B cell (primary cell): ENCODE results near the gene BMP8A. TPM values are rescaled to one million over a fixed set of nuclear protein-coding genes. Genes with fewer than 3 reads are reported as not detected.
"Not testable (repeated sequence)": the region's sequence is repeated elsewhere in the genome, so short reads cannot be mapped to it uniquely, and the experiment has no call there.

Experiments
- ATAC-seq: fragments of 200-7000 bp; cut with Tn5 transposase; one replicate; pipeline ENCODE4 v1.10.0; 2021; ENCODE audit warnings: low read depth, mild to moderate bottlenecking, moderate number of reproducible peaks, moderate library complexity
- CTCF ChIA-PET: fragments of 350-600 bp; sonication (Branson Sonifier 250); formaldehyde crosslinking; loops from one replicate; lab custom pipeline; 2021; ENCODE audit warnings: antibody characterized with exemption, inconsistent platforms; lab: Charles Lee
- POLR2A ChIA-PET: fragments of 350-600 bp; sonication (Branson Sonifier 250); formaldehyde crosslinking; loops from one replicate; lab custom pipeline; 2021; ENCODE audit warnings: antibody characterized with exemption; lab: Charles Lee
- DNase-seq: peaks from one replicate; pipeline ENCODE4 v3.0.0; 2013
- H2AFZ ChIP-seq: 2 replicates; pipeline ENCODE4 v1.6.1; 2012; ENCODE audit warnings: mild to moderate bottlenecking, low read depth, low read length; ENCODE audit not compliant: insufficient read depth, poor library complexity, severe bottlenecking
- H3K27ac ChIP-seq, 2 donors: 1 replicate in 1 of 2; 2 replicates in 1 of 2; pipeline ENCODE4 v1.5.1; 2012 to 2013; ENCODE audit warnings: low read length in 2 of 2, mild to moderate bottlenecking in 2 of 2, moderate library complexity in 1 of 2
- H3K27me3 ChIP-seq, 4 experiments: fragments of 200-600 bp in 1 of 4; sonication (generic) in 1 of 4; replicated peaks in 1 of 4; 1 replicate in 2 of 4; 2 replicates in 2 of 4; pipeline versions ENCODE4 v1.6.1 to v1.7.0; 2013 to 2016; ENCODE audit warnings: low read length in 3 of 4, mild to moderate bottlenecking in 2 of 4, mixed read lengths in 1 of 4, moderate library complexity in 1 of 4; ENCODE audit not compliant: insufficient read depth in 4 of 4, control insufficient read depth in 3 of 4; ENCODE audit errors: control extremely low read depth in 1 of 4
- H3K36me3 ChIP-seq, 2 experiments: replicated peaks in 1 of 2; 1 replicate in 1 of 2; 2 replicates in 1 of 2; pipeline versions ENCODE4 v1.6.1 to v1.7.1; 2013; ENCODE audit warnings: low read length in 1 of 2; ENCODE audit not compliant: insufficient read depth in 2 of 2, control insufficient read depth in 1 of 2; ENCODE audit errors: control extremely low read depth in 1 of 2, extremely low read depth in 1 of 2
- H3K4me1 ChIP-seq, 2 donors: fragments of 200-600 bp in 1 of 2; sonication (generic) in 1 of 2; 1 replicate in 1 of 2; 2 replicates in 1 of 2; pipeline versions ENCODE4 v1.5.1 to v1.6.1; 2013 to 2017; ENCODE audit warnings: low read length in 2 of 2; ENCODE audit not compliant: control insufficient read depth in 2 of 2, insufficient read depth in 2 of 2
- H3K4me2 ChIP-seq: replicated peaks from 2 replicates; pipeline ENCODE3; 2012; ENCODE audit warnings: mild to moderate bottlenecking, low read depth, low read length; ENCODE audit not compliant: poor library complexity, severe bottlenecking
- H3K4me3 ChIP-seq, 5 experiments: fragments of 200-600 bp in 1 of 5; sonication (generic) in 1 of 5; 1 replicate in 3 of 5; 2 replicates in 2 of 5; pipeline versions ENCODE4 v1.5.1 to v1.7.0; 2011 to 2016; ENCODE audit warnings: low read length in 4 of 5, mild to moderate bottlenecking in 4 of 5, low read depth in 2 of 5, control low read depth in 1 of 5, moderate library complexity in 1 of 5; ENCODE audit not compliant: insufficient read depth in 1 of 5; ENCODE audit errors: control extremely low read depth in 1 of 5, extremely low read depth in 1 of 5
- H3K79me2 ChIP-seq: fragments of 200-600 bp; sonication (generic); one replicate; pipeline ENCODE4 v1.6.0; 2016; ENCODE audit warnings: low read length; ENCODE audit not compliant: control insufficient read depth, insufficient read depth
- H3K9ac ChIP-seq: fragments of 200-600 bp; sonication (generic); 2 replicates; pipeline ENCODE4 v1.6.1; 2017; ENCODE audit warnings: mild to moderate bottlenecking, low read length, moderate library complexity
- H3K9me3 ChIP-seq, 3 donors: one replicate each; pipeline versions ENCODE4 v1.6.1 to v1.7.1; 2013; ENCODE audit warnings: low read length in 2 of 3; ENCODE audit not compliant: control insufficient read depth in 2 of 3, insufficient read depth in 1 of 3; ENCODE audit errors: control extremely low read depth in 1 of 3
- H4K20me1 ChIP-seq: 2 replicates; pipeline ENCODE4 v1.6.0; 2012; ENCODE audit warnings: mild to moderate bottlenecking, low read length; ENCODE audit not compliant: insufficient read depth, control insufficient read depth, poor library complexity, severe bottlenecking
- H3K27ac Mint-ChIP-seq: one replicate; pipeline ENCODE4 v1.8.0; 2021; ENCODE audit warnings: mixed read lengths
- H3K27me3 Mint-ChIP-seq: one replicate; pipeline ENCODE4 v1.8.0; 2021; ENCODE audit warnings: mixed read lengths
- H3K4me1 Mint-ChIP-seq: one replicate; pipeline ENCODE4 v1.8.0; 2021; ENCODE audit warnings: mixed read lengths
- H3K4me3 Mint-ChIP-seq: one replicate; pipeline ENCODE4 v1.8.0; 2021; ENCODE audit warnings: mixed read lengths
- H3K9me3 Mint-ChIP-seq: one replicate; pipeline ENCODE4 v1.8.0; 2022; ENCODE audit warnings: mixed read lengths; ENCODE audit not compliant: insufficient read depth
- EZH2 ChIP-seq: IDR thresholded peaks from 2 replicates; pipeline ENCODE4 v1.6.1; 2012; ENCODE audit warnings: borderline replicate concordance, low read depth, mild to moderate bottlenecking, moderate library complexity, low read length; ENCODE audit not compliant: insufficient read depth, poor library complexity, severe bottlenecking
- WGBS: methylation state at CpG from one replicate; pipeline ENCODE4 v1.1.5; 2013; ENCODE audit warnings: missing lambda C conversion rate; ENCODE audit not compliant: insufficient coverage; 5-methylcytosine and 5-hydroxymethylcytosine counted together
- intact Hi-C: fragments of 100-400 bp; cut with micrococcal nuclease; formaldehyde crosslinking; loops from one replicate; pipeline ENCODE4 v1.10.0; 2022
- polyA plus RNA-seq: library from polyadenylated mRNA; depleted of rRNA; stranded (reverse); fragments of >200 nt; gene quantifications from 2 replicates; pipeline ENCODE4 v1.2.3, GENCODE V29; 2012
- total RNA-seq, 2 donors: library from RNA; stranded (reverse); fragments of 120-200 nt in 1 of 2; gene quantifications; 1 replicate in 1 of 2; 2 replicates in 1 of 2; pipeline versions ENCODE4 v1.2.3 to v1.2.4, GENCODE V29; 2013 to 2022
- TF ChIP-seq, protein P1 (sequence below): fragments of 200-600 bp; IDR thresholded peaks from one replicate; pipeline ENCODE4 v1.8.0; 2022; ENCODE audit warnings: antibody characterized with exemption, mild to moderate bottlenecking

BMP8A gene
- total and polyA plus RNA-seq, 2 donors (not counting 1 experiment from before 2014, with no cell fraction given), result 0.25 to 1.1 TPM

DNA sequence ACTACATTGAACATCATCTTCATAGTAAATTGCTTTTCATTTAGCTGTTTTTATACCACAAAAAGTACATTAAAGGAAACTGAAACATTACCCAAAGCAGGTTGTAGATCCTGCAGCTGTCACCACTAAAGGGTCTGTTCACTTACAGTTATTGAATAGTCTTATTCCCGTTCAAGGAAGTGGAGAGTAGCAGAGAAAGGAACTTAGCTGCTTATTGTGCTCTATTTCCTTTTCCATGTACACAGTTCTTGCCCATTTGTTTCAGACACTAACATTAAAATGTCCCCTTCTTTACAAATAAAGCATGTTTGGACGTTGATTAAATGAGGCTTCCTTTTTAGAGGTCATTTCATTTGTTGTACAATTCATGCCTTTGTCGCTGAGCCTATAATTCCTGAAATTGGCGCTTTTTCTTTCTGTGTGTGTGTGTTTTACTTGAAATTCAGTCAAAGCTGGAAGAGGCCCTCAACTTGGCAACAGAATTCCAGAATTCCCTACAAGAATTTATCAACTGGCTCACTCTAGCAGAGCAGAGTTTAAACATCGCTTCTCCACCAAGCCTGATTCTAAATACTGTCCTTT, 44.4 kb upstream of the BMP8A start:
- Histone ChIP-seq H3K9ac (no peak overlapping the region), H2AFZ (no peak overlapping the region), H3K36me3 (peaks cover 12 to 88% of the 10 kb centered on the region in 2 experiments), H4K20me1 (no peaks in the 10 kb centered on the region), H3K9me3 (no peaks in the 10 kb centered on the region), H3K79me2 (no peaks in the 10 kb centered on the region), H3K4me1 (no peaks in the 10 kb centered on the region), H3K27me3 (no peaks in the 10 kb centered on the region), H3K27ac (no peak overlapping the region), H3K4me3 (no peak overlapping the region), H3K4me2 (no peak overlapping the region)
- CTCF ChIA-PET, result interaction anchor here (1.3 to 3.2 kb wide), 3 partner anchors 91 to 348 kb away, joined by 3 to 9 read pairs (median 4); no protein-coding TSS in a partner anchor
- POLR2A ChIA-PET, result no interaction called here
- no peak for ATAC-seq
- no peaks in the 10 kb centered on the region for H3K4me1 Mint-ChIP-seq
- TF ChIP-seq EZH2, result no peak
- TF ChIP-seq, protein P1, sequence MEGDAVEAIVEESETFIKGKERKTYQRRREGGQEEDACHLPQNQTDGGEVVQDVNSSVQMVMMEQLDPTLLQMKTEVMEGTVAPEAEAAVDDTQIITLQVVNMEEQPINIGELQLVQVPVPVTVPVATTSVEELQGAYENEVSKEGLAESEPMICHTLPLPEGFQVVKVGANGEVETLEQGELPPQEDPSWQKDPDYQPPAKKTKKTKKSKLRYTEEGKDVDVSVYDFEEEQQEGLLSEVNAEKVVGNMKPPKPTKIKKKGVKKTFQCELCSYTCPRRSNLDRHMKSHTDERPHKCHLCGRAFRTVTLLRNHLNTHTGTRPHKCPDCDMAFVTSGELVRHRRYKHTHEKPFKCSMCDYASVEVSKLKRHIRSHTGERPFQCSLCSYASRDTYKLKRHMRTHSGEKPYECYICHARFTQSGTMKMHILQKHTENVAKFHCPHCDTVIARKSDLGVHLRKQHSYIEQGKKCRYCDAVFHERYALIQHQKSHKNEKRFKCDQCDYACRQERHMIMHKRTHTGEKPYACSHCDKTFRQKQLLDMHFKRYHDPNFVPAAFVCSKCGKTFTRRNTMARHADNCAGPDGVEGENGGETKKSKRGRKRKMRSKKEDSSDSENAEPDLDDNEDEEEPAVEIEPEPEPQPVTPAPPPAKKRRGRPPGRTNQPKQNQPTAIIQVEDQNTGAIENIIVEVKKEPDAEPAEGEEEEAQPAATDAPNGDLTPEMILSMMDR, result no peak
- no peaks in the 10 kb centered on the region for H3K27me3 Mint-ChIP-seq
- intact Hi-C loops, result no loop called here
- no peaks in the 10 kb centered on the region for H3K9me3 Mint-ChIP-seq
- no peak overlapping the region for H3K27ac Mint-ChIP-seq
- no peak overlapping the region for H3K4me3 Mint-ChIP-seq
- no CpG with 5 or more reads among the region's 5 CpGs for WGBS
- no peak for DNase-seq

DNA sequence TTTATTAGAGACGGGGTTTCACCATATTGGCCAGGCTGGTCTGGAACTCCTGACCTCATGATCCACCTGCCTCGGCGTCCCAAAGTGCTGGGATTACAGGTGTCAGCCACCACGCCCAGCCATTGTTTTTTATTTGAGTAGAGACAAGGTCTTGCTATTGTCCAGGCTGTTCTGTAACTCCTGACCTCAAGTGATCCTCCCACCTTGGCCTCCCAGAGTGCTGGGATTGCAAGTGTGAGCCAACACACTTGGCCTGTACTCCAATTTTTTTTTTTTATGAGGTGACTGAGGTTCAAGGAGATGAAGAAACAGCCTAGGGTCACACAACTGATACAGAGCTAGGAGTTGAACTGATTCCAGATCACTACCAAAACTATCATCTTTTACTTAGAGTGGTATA, 41.4 kb upstream of the BMP8A start:
- H3K27ac Mint-ChIP-seq, ATAC-seq, intact Hi-C loops, H3K4me1 Mint-ChIP-seq, H4K20me1 ChIP-seq, H3K4me1 ChIP-seq, DNase-seq, H3K9me3 ChIP-seq, H3K27me3 Mint-ChIP-seq, H3K4me3 Mint-ChIP-seq, H3K27me3 ChIP-seq, H3K4me3 ChIP-seq, H3K79me2 ChIP-seq, H2AFZ ChIP-seq, H3K9me3 Mint-ChIP-seq, H3K27ac ChIP-seq, H3K9ac ChIP-seq, H3K4me2 ChIP-seq, POLR2A ChIA-PET: not testable (repeated sequence)
- 93% methylated on average over 3 of the region's 4 CpGs for WGBS
- CTCF ChIA-PET, result interaction anchor here (0.6 kb wide), 1 partner anchor 30 kb away, joined by 3 read pairs; no protein-coding TSS in a partner anchor
- H3K36me3 ChIP-seq, result peaks cover 8 to 92% of the 10 kb centered on the region in 2 experiments
